Measurements from ENCODE around the gene TMEM40. TPM values are rescaled to one million over a fixed set of nuclear protein-coding genes. Genes with fewer than 3 reads are reported as not detected.

The TMEM40 gene
- total RNA-seq, 1 experiment from 2014 or later = not detected

DNA sequence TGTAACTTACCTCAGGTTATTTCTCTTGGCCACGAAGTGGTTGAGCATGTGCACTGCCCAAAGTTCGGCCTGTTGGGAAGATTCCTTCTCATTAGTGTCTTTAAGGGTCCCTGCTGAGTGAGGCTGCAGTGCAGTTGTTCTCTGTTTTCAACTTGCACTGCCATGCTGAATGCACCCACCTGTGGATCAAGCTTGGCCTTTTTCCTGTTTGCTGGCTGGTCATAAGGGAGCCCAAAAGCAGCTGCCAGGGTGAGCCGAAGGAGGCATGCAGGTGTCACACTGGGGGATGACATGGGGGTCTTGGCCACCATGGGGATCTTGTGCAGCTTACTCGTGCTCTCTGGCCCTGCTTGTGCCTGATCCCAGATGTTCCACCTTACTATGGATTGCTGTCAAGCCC, 49.0 kb downstream of the TMEM40 start:
- no peaks in the 10 kb centered on the region for H3K27me3 ChIP-seq (ENCODE audit: insufficient read depth, low read length)
- peaks cover 0 to 5% of the 10 kb centered on the region in 2 experiments; a peak in 2 of 4 replicates for H3K4me1 Mint-ChIP-seq
- no peak overlapping the region for H3K18ac ChIP-seq (ENCODE audit: insufficient read length, low read depth, low read length)
- H3K4me3 Mint-ChIP-seq = no peak overlapping the region
- no peak overlapping the region for H2BK12ac ChIP-seq (ENCODE audit: insufficient read length, low read depth, low read length)
- H3K79me2 ChIP-seq (ENCODE audit: insufficient read depth, low read length) = no peaks in the 10 kb centered on the region
- H2BK120ac ChIP-seq (ENCODE audit: low read depth, low read length, poor library complexity, severe bottlenecking) = no peak overlapping the region
- no peak overlapping the region for H3K27ac ChIP-seq (ENCODE audit: insufficient read length, low read depth, low read length)
- H2BK15ac ChIP-seq (ENCODE audit: low read depth, low read length) = no peak overlapping the region
- WGBS (ENCODE audit: extremely low coverage, insufficient read length, low lambda C conversion rate) = no CpG with 5 or more reads among the region's 4 CpGs
- H2AFZ ChIP-seq (ENCODE audit: low read length) = no peak overlapping the region
- H4K91ac ChIP-seq (ENCODE audit: insufficient read length, low read depth, low read length) = no peak overlapping the region
- no peak overlapping the region for H3K23ac ChIP-seq (ENCODE audit: insufficient read length, low read depth, low read length)
- H4K8ac ChIP-seq (replicated peaks; ENCODE audit: insufficient read length, low read depth, low read length) = no peak overlapping the region
- H3K56ac ChIP-seq (ENCODE audit: insufficient read length, low read depth, low read length) = no peak overlapping the region
- no peaks in the 10 kb centered on the region for H3K4me1 ChIP-seq (ENCODE audit: insufficient read depth, low read length)
- H3K9me3 Mint-ChIP-seq = no peaks in the 10 kb centered on the region
- H2BK20ac ChIP-seq (ENCODE audit: low read depth, low read length, poor library complexity, severe bottlenecking) = no peak overlapping the region
- no peak overlapping the region for H2AK5ac ChIP-seq (ENCODE audit: insufficient read length, low read length)
- no peak overlapping the region for H2BK5ac ChIP-seq (ENCODE audit: insufficient read length, low read length)
- peaks cover 10% of the 10 kb centered on the region for H3K27me3 Mint-ChIP-seq (ENCODE audit: low read depth)
- H3T11ph ChIP-seq (ENCODE audit: low read length) = no peak overlapping the region
- no peak overlapping the region for H4K5ac ChIP-seq (ENCODE audit: insufficient read length, low read depth, low read length)
- no peak overlapping the region for H3K4me2 ChIP-seq (ENCODE audit: insufficient read depth, insufficient read length, low read length)
- no peaks in the 10 kb centered on the region for H3K79me1 ChIP-seq (ENCODE audit: insufficient read depth, low read depth, low read length, poor library complexity, severe bottlenecking)
- no peaks in the 10 kb centered on the region for H3K36me3 Mint-ChIP-seq (ENCODE audit: insufficient read depth in 1 of 3, low read depth in 3 of 3)
- H3K27ac Mint-ChIP-seq = no peak overlapping the region
- H3K23me2 ChIP-seq (ENCODE audit: insufficient read length, low read depth, low read length, poor library complexity, severe bottlenecking) = no peaks in the 10 kb centered on the region
- H3K4ac ChIP-seq (ENCODE audit: low read depth, low read length) = no peak overlapping the region
- no peak overlapping the region for H3K9ac ChIP-seq (ENCODE audit: extremely low read depth, insufficient read length, low read length)
- H3K14ac ChIP-seq (ENCODE audit: insufficient read depth, low read length) = no peak overlapping the region; the same call in 1 of the 2 replicates
- no peak for DNase-seq
- H4K20me1 ChIP-seq (ENCODE audit: control insufficient read depth, insufficient read depth, insufficient read length) = no peaks in the 10 kb centered on the region
- H3K9me3 ChIP-seq (ENCODE audit: control insufficient read depth, low read depth, low read length) = no peaks in the 10 kb centered on the region
- no peak for TF ChIP-seq CTCF (conservative IDR thresholded peaks at IDR 0.05)

Data from H9 (cell line).